Effector memory CD4-positive, alpha-beta T cell (primary cell): ENCODE results near the gene ASTN2.

Experiments
- DNase-seq, 3 donors: peaks; one replicate each; pipeline ENCODE4 v3.0.0-alpha.2; 2020
- H3K27ac ChIP-seq: 2 replicates; pipeline ENCODE4 v1.7.0; 2013; ENCODE audit warnings: mild to moderate bottlenecking, low read length, moderate library complexity; ENCODE audit not compliant: insufficient read depth, poor library complexity, severe bottlenecking
- H3K27me3 ChIP-seq: replicated peaks from 2 replicates; pipeline ENCODE4 v1.7.0; 2013; ENCODE audit warnings: mild to moderate bottlenecking, low read length; ENCODE audit not compliant: insufficient read depth, control insufficient read depth, poor library complexity, severe bottlenecking
- H3K36me3 ChIP-seq: 2 replicates; pipeline ENCODE4 v1.7.0; 2013; ENCODE audit warnings: mild to moderate bottlenecking, low read length, moderate library complexity; ENCODE audit not compliant: control insufficient read depth, insufficient read depth
- H3K4me1 ChIP-seq: 2 replicates; pipeline ENCODE4 v1.7.0; 2013; ENCODE audit warnings: low read length, mild to moderate bottlenecking; ENCODE audit not compliant: control insufficient read depth, insufficient read depth, poor library complexity, severe bottlenecking
- H3K4me3 ChIP-seq: 2 replicates; pipeline ENCODE4 v1.7.0; 2013; ENCODE audit warnings: low read length, low read depth, mild to moderate bottlenecking; ENCODE audit not compliant: insufficient read depth, poor library complexity, severe bottlenecking
- H3K9me3 ChIP-seq: 2 replicates; pipeline ENCODE4 v1.7.0; 2013; ENCODE audit warnings: mild to moderate bottlenecking, low read length, moderate library complexity; ENCODE audit not compliant: control insufficient read depth

The ASTN2 gene

DNA sequence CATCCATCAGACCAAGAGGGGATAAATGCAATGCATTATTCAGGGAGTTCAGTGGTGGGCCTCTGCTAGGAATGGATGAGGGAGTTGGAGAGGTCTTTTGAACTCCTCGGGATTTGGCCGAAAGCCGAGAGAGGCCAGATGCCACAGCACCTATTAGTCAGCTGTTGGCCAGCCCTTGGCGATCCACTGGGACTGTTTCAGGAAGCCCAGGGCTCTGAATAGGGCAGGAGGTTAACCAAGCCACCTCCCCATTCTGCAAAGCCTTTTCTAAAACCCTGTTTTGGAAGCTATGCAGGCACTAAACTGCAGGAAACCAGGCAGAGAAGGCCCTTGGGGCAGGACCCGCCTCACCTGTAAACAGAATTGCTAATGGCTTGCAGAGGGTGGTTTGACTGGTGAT, 37.8 kb downstream of the ASTN2 start:
- no peaks in the 10 kb centered on the region for H3K27me3 ChIP-seq

DNA sequence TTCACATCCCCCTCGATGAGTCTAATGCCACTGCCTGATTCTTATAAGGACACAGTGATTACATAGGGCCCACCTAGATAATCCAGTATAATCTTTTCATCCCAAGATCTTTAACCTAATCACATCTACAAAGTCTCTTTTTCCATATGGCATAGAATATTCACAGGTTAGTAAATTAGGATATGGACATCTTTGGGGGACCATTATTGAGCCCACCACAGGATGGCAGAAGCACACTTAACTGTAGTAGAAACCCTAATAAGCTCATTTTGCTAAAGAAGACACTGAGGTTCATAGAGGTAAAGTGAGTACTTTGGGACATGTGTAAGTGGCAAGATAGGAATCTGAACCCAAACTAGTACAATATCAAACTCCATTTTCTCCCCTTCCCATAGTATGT, 38.9 kb downstream of the ASTN2 start:
- Histone ChIP-seq H3K4me1 (no peaks in the 10 kb centered on the region), H3K27ac (no peak overlapping the region), H3K27me3 (no peaks in the 10 kb centered on the region), H3K9me3 (no peaks in the 10 kb centered on the region), H3K4me3 (no peak overlapping the region), H3K36me3 (no peaks in the 10 kb centered on the region)
- DNase-seq: no peak

More for the DNA sequence above, 37.8 kb downstream of the ASTN2 start:
- Histone ChIP-seq H3K36me3 (no peaks in the 10 kb centered on the region), H3K9me3 (no peaks in the 10 kb centered on the region), H3K4me3 (no peak overlapping the region), H3K27ac (no peak overlapping the region), H3K4me1 (no peaks in the 10 kb centered on the region)
- DNase-seq: no peak

DNA sequence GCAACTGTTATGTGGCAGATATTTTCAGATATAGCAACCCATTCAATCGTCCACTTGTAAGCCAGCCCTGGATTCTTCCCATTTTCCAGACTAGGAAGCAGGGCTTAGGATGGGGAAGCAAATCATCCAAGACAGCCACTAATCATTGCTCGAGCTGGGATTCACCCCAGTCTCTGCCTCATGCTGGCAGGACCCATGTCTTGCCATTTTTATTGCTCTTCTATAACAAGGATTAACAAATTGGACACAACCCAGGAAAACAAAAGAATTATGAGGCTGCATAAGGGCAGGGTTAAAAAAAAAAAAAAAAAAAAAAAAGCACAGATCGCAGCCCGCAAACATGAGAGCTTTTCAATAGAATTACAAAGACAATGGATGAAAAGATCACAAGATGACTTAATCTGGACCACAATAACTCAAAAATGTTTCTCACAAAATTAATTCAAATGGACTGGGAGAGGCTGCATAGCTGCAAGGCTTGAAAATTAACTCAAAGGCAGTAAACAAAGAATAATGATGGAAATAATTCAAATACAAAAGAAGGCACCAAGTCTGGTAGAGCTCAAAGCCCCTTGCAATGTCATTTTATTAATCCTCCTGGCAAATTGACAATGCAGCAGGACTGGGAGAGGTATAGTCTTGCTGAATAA, 40.7 kb downstream of the ASTN2 start:
- no peak overlapping the region for H3K27ac ChIP-seq
- DNase-seq: no peak
- H3K4me3 ChIP-seq: no peak overlapping the region
- H3K27me3 ChIP-seq: no peaks in the 10 kb centered on the region
- H3K9me3 ChIP-seq: no peaks in the 10 kb centered on the region
- no peaks in the 10 kb centered on the region for H3K4me1 ChIP-seq
- H3K36me3 ChIP-seq: no peaks in the 10 kb centered on the region

DNA sequence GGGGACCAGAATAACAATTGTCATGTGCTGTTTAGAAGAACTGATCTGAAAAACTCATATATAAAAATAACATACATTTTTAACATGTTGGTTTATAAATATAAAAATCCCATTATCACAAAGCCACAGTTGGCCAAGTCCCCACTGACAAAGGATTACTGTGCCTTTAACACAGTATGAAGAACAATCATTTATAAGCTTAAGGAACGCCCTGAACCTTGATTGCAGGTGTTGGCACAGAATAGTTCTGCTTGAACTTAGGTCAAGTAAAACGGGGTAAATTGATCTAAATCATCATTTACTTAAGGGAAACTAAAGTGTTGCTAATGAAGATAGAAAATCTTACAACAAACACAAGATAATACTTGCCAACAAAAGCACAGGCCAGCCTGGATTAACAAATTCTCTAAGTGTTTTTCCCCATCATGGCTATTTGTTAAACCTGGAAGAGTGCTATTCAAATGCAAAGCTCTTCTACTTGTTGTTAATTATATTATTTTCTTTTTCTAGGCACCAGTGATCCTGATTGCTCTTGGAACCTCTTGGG, 46.1 kb downstream of the ASTN2 start:
- Histone ChIP-seq H3K27ac (no peak overlapping the region), H3K27me3 (no peaks in the 10 kb centered on the region), H3K36me3 (no peaks in the 10 kb centered on the region), H3K9me3 (no peaks in the 10 kb centered on the region), H3K4me3 (no peak overlapping the region), H3K4me1 (no peaks in the 10 kb centered on the region)
- DNase-seq: no peak

GRCh38 chr9:117365438-117365837, 49.4 kb downstream of the ASTN2 start:
- no peaks in the 10 kb centered on the region for H3K4me1 ChIP-seq
- DNase-seq: no peak
- H3K9me3 ChIP-seq: no peaks in the 10 kb centered on the region
- H3K36me3 ChIP-seq: no peaks in the 10 kb centered on the region
- H3K27me3 ChIP-seq: no peaks in the 10 kb centered on the region
- H3K27ac ChIP-seq: no peak overlapping the region
- no peak overlapping the region for H3K4me3 ChIP-seq

GRCh38 chr9:117363006-117363405, 51.9 kb downstream of the ASTN2 start:
- no peak for DNase-seq
- Histone ChIP-seq H3K4me1 (no peaks in the 10 kb centered on the region), H3K9me3 (no peaks in the 10 kb centered on the region), H3K36me3 (no peaks in the 10 kb centered on the region), H3K4me3 (no peak overlapping the region), H3K27ac (no peak overlapping the region), H3K27me3 (no peaks in the 10 kb centered on the region)

DNA sequence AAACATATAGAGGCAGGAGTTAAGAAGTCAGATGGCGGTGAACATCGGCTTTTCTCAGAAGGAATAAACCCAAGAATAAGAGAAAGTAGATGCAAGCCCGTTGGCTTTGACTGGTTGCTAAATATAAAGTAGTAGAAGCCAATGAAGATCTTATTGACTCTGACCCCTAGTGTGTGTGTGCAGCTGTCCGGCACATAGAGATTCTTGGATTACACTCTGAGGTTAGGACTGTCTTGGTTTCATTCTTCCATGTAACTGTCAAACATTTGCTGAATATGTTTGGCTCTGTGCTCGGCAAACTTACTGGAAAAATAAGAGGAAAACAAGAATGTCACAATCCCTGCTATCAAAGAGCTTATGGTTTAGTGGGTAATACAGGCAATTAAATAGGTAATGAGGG, 54.9 kb downstream of the ASTN2 start:
- no peak overlapping the region for H3K27ac ChIP-seq
- H3K4me3 ChIP-seq: no peak overlapping the region
- DNase-seq: no peak
- no peaks in the 10 kb centered on the region for H3K36me3 ChIP-seq
- H3K27me3 ChIP-seq: no peaks in the 10 kb centered on the region
- no peaks in the 10 kb centered on the region for H3K9me3 ChIP-seq
- no peaks in the 10 kb centered on the region for H3K4me1 ChIP-seq

DNA sequence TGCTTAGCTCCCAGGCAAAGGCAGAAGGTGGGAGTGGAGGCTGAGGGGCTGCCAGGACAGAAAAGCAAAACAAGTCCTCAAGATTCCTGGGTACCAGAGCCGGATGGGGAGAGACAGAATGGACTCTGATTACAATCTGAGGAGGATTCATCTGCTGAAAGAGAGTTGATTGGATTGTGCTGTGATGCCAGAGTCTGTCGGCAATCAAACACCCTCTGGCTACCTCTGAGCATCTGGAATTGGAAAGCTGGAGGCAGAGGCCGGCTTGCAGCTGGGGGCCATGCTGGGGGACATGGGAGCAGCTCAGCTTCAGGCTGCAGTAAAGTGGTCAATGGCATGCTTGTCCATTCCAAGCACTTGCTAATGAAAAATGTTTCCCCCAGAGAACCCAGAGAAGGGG, 59.3 kb downstream of the ASTN2 start:
- H3K36me3 ChIP-seq: no peaks in the 10 kb centered on the region
- H3K4me3 ChIP-seq: no peak overlapping the region
- H3K27me3 ChIP-seq: no peaks in the 10 kb centered on the region
- H3K27ac ChIP-seq: no peak overlapping the region
- H3K9me3 ChIP-seq: no peaks in the 10 kb centered on the region
- no peak for DNase-seq
- H3K4me1 ChIP-seq: no peaks in the 10 kb centered on the region

DNA sequence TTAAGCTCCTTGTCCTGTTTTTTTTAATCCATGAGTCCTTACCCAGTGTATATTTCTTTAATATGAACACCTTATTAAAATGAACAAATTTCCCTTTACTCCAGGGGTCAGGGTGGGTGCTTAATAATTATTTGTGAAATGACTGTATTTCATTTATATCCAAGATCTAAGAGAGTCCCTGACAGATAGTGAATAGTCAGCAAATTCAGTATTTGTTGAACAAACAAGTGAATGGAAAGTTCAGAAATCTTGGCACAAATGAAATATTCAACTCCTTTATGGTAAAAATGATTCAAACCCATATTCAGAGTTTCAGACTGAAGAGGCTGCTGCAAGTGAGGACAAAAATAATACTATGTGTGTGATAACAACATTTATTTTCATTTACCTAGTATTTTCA, 59.9 kb downstream of the ASTN2 start:
- no peaks in the 10 kb centered on the region for H3K9me3 ChIP-seq
- H3K27ac ChIP-seq: no peak overlapping the region
- DNase-seq: no peak
- no peaks in the 10 kb centered on the region for H3K36me3 ChIP-seq
- H3K4me3 ChIP-seq: no peak overlapping the region
- no peaks in the 10 kb centered on the region for H3K27me3 ChIP-seq
- H3K4me1 ChIP-seq: no peaks in the 10 kb centered on the region

GRCh38 chr9:117354244-117354847, 60.5 kb downstream of the ASTN2 start:
- H3K27me3 ChIP-seq: no peaks in the 10 kb centered on the region
- no peak overlapping the region for H3K27ac ChIP-seq
- H3K4me3 ChIP-seq: no peak overlapping the region
- H3K4me1 ChIP-seq: no peaks in the 10 kb centered on the region
- DNase-seq: no peak
- H3K36me3 ChIP-seq: no peaks in the 10 kb centered on the region
- H3K9me3 ChIP-seq: no peaks in the 10 kb centered on the region
